Psoas muscle (tissue), 8 donors: Measurements from ENCODE around the gene MAU2. TPM values are rescaled to one million over a fixed set of nuclear protein-coding genes. Genes with fewer than 3 reads are reported as not detected.

Experiments used
- ATAC-seq, 4 donors: fragments of 200-7000 bp; cut with Tn5 transposase; one replicate each; pipeline ENCODE4 v1.9.1; 2020; ENCODE audit warnings: moderate library complexity in 3 of 4, mild to moderate bottlenecking in 2 of 4
- DNase-seq, 2 donors: peaks; one replicate each; pipeline ENCODE4 v3.0.0-alpha.2; 2020
- H3K27ac ChIP-seq: fragments of 200-600 bp; one replicate; pipeline ENCODE4 v1.8.0; 2022
- H3K27me3 ChIP-seq, 3 donors: fragments of 200-600 bp in 1 of 3; one replicate each; pipeline versions ENCODE4 v1.6.1 to v1.8.0; 2013 to 2022; ENCODE audit warnings: low read length in 2 of 3, mild to moderate bottlenecking in 2 of 3, moderate library complexity in 1 of 3; ENCODE audit not compliant: insufficient read depth in 3 of 3
- H3K36me3 ChIP-seq, 2 donors: fragments of 200-600 bp in 1 of 2; one replicate each; pipeline versions ENCODE4 v1.6.1 to v1.8.0; 2013 to 2022; ENCODE audit warnings: low read depth in 1 of 2, mild to moderate bottlenecking in 1 of 2, moderate library complexity in 1 of 2; ENCODE audit not compliant: insufficient read depth in 1 of 2
- H3K4me1 ChIP-seq: fragments of 200-600 bp; one replicate; pipeline ENCODE4 v1.8.0; 2022
- H3K4me3 ChIP-seq: fragments of 200-600 bp; one replicate; pipeline ENCODE4 v1.8.0; 2022; ENCODE audit warnings: mild to moderate bottlenecking
- H3K9me3 ChIP-seq: fragments of 200-600 bp; one replicate; pipeline ENCODE4 v1.8.0; 2022
- CTCF ChIP-seq: fragments of 200-600 bp; IDR thresholded peaks from one replicate; pipeline ENCODE4 v1.8.0; 2022; ENCODE audit warnings: antibody characterized with exemption
- WGBS, 3 donors: extraction: QIAGEN DNeasy Blood & Tissue Kit; methylation state at CpG; one replicate each; pipeline versions ENCODE4 v1.1.6 to v1.1.7; 2013; 5-methylcytosine and 5-hydroxymethylcytosine counted together
- intact Hi-C, 2 donors: fragments of 100-400 bp; cut with DNase I; formaldehyde crosslinking; loops; one replicate each; pipeline versions ENCODE4 v1.11.0 to v1.14.2; 2022
- polyA plus RNA-seq, 3 donors: library from polyadenylated mRNA; stranded (reverse); fragments of 200-250 nt; gene quantifications; one replicate each; pipeline ENCODE4 v1.2.3, GENCODE V29; 2013
- total RNA-seq, 4 donors: library from RNA; stranded (reverse); fragmentation: NEBNext Ultra II Directional in 2 of 4; extraction: Animal tissue kit (Norgen Biotek cat#: 25700) in 2 of 4; gene quantifications; one replicate each; pipeline versions ENCODE4 v1.2.1 to v1.2.4, GENCODE V29; 2021 to 2023
- donor health status: healthy with polysubstance abuse.
- donor health status: DM: no; HTN: no; CAD: no; lungs with moderate emphysema.
- donor health status: Bipolar disorder and iron deficiency.
- donor health status: healthy.
- donor health status: DM: yes; HTN: yes; CAD: no.
- donor health status: DM: no; HTN: no; CAD: no.
- donor health status: DM: no; HTN: no; CAD: no.
- donor health status: DM: yes; HTN: yes; CAD: no.

MAU2 gene
- total and polyA plus RNA-seq, 7 donors: 12.3 to 55.1 (median 26.2) TPM

DNA sequence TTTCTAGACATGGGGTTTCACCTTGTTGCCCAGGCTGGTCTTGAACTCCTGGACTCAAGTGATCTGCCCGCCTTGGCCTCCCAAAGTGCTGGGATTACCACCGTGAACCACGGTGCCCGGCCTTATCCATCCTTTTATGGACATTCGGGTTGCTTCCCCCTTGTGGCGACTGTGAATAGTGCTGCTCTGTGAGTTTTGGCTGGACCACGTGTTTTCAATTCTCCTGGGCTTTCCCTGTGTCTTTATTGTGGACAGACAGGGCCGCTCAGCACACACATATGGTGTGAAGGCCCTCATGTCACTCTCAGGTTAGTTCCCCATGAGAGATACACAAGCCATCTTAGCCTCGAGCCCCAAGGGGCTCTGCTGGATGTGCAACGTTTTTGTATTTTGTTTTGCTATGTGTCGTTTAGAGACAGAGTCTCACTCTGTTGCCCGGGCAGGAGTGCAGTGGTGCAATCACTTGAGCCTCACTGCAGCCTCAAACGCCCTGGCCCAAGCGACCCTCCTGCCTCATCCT is 40.5 kb downstream of the MAU2 start:
- Histone ChIP-seq H3K27me3 (no peaks in the 10 kb centered on the region), H3K4me3 (no peak overlapping the region), H3K4me1 (no peaks in the 10 kb centered on the region), H3K27ac (no peak overlapping the region), H3K9me3 (no peaks in the 10 kb centered on the region), H3K36me3 (peaks cover 3 to 31% of the 10 kb centered on the region in 2 donors)
- peak; percentile 78 for TF ChIP-seq CTCF
- DNase-seq (peak; percentile 77 to 83), ATAC-seq (peak; percentile 72 to 88 (median 80))
- intact Hi-C loops: no loop called here
- WGBS, 3 donors: 6 to 9% (median 6%) methylated on average over 14 of the region's 14 CpGs

DNA sequence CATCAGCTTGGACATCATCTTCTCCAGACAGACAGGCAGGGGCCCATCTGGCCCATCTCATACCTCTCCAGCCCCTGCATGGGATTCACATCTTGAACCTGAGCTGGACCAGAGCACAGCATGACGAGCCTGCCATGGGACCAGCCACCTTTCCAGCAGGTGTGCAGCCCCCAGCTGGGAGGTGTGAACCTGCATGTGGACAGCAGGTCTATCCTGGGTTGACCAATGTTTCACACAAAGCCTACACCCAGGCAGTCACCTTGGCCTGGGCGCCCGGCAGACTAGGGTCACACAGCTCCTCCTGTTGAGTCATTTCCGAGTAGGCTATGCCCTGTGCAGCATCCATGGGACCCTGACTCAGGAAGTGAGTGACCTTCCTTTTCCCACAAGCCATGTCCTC is 41.4 kb downstream of the MAU2 start:
- DNase-seq: no peak
- 79 to 94% (median 87%) methylated on average over 4 of the region's 4 CpGs for WGBS, 3 donors
- Histone ChIP-seq H3K9me3 (no peaks in the 10 kb centered on the region), H3K4me3 (no peak overlapping the region), H3K4me1 (peaks cover 6% of the 10 kb centered on the region), H3K27ac (no peak overlapping the region), H3K27me3 (no peaks in the 10 kb centered on the region), H3K36me3 (peaks cover 0 to 22% of the 10 kb centered on the region in 2 donors)
- ATAC-seq: no peak
- TF ChIP-seq CTCF: no peak
- intact Hi-C loops: no loop called here

- ATAC-seq (peak; percentile 87 to 93 (median 90)), DNase-seq (peak; percentile 69 to 82)
- TF ChIP-seq CTCF: peak; percentile 95
- Histone ChIP-seq H3K4me3 (no peak overlapping the region), H3K4me1 (peaks cover 6% of the 10 kb centered on the region), H3K27me3 (no peaks in the 10 kb centered on the region), H3K9me3 (no peaks in the 10 kb centered on the region), H3K36me3 (no peaks in the 10 kb centered on the region), H3K27ac (no peak overlapping the region)
- 45 to 54% (median 53%) methylated on average over 18 of the region's 18 CpGs for WGBS, 3 donors
- intact Hi-C loops: loop anchor here in 1 of 2 donors (1.0 to 5.0 kb wide), 2 partner anchors 41 to 124 kb away; partner anchors contain the start of gene GATAD2A
Observed at GRCh38 chr19:19366434-19367396, 46.1 kb downstream of the MAU2 start.

- Histone ChIP-seq H3K27ac (no peak overlapping the region), H3K4me1 (peaks cover 6% of the 10 kb centered on the region), H3K27me3 (no peaks in the 10 kb centered on the region), H3K4me3 (no peak overlapping the region), H3K9me3 (no peaks in the 10 kb centered on the region), H3K36me3 (no peaks in the 10 kb centered on the region)
- intact Hi-C loops: loop anchor here (2.0 to 5.0 kb wide), 2 partner anchors 39 to 123 kb away; partner anchors contain the start of gene GATAD2A (in 1 of the 2)
- TF ChIP-seq CTCF: no peak
- ATAC-seq (no peak), DNase-seq (peak in 1 of 2 donors; percentile 34)
- 75 to 85% (median 83%) methylated on average over 7 of the region's 7 CpGs for WGBS, 3 donors
Observed at GRCh38 chr19:19368087-19368486, 47.5 kb downstream of the MAU2 start.
